ENCODE data around the gene ESYT3. TPM values are rescaled to one million over a fixed set of nuclear protein-coding genes. Genes with fewer than 3 reads are reported as not detected.
"Not testable (repeated sequence)": the region's sequence is repeated elsewhere in the genome, so short reads cannot be mapped to it uniquely, and the experiment has no call there.

ESYT3 gene
- total RNA-seq, 1 donor from 2014 or later = 0.20 TPM

DNA sequence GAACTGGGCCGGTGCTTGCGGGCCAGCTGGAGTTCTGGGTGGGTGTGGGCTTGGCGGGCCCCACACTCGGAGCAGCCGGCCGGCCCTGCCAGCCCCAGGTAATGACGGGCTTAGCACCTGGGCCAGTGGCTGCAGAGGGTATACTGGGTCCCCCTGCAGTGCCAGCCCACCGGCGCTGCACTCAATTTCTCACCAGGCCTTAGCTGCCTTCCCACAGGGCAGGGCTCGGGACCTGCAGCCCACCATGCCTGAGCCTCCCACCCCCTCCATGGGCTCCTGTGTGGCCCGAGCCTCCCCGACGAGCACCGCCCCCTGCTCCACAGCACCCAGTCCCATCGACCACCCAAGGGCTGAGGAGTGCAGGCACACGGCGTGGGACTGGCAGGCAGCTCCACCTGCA, 50.3 kb downstream of the ESYT3 start:
- ATAC-seq; DNase-seq (ENCODE audit: low spot score): not testable (repeated sequence)

DNA sequence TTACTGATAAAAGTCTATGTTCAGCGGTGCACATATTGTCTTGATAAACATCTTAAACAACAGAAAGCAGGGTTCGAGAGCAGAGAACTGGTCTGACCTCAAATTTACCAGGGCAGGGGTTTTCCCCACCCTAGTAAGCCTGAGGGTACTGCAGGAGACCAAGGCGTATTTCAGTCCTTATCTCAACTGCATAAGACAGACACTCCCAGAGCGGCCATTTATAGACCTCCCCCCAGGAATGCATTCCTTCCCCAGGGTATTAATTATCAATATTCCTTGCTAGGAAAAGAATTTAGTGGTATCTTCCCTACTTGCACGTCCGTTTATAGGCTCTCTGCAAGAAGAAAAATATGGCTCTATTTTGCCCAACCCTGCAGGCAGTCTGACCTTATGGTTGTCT, 52.2 kb downstream of the ESYT3 start:
- DNase-seq (ENCODE audit: low spot score); ATAC-seq: not testable (repeated sequence)

DNA sequence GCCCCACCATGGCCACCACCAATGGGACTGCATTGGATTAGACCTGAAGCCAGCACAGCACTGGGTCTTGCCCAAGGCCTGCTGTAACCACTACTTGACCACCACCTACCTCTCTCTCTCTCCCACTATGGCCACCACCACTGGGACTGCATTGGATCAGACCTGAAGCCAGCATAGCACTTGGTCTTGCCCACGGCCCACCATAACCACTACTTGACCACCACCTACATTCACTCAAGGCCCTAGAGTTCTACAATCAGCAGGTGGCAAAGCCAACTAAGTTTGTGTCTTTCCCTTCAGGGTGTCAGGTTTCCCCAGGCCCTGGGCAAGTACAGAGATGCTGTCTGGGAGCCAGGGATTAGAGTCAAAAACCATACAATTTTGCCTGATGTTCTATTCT, 57.6 kb downstream of the ESYT3 start:
- no peak for ATAC-seq
- no peak for DNase-seq (ENCODE audit: low spot score)

DNA sequence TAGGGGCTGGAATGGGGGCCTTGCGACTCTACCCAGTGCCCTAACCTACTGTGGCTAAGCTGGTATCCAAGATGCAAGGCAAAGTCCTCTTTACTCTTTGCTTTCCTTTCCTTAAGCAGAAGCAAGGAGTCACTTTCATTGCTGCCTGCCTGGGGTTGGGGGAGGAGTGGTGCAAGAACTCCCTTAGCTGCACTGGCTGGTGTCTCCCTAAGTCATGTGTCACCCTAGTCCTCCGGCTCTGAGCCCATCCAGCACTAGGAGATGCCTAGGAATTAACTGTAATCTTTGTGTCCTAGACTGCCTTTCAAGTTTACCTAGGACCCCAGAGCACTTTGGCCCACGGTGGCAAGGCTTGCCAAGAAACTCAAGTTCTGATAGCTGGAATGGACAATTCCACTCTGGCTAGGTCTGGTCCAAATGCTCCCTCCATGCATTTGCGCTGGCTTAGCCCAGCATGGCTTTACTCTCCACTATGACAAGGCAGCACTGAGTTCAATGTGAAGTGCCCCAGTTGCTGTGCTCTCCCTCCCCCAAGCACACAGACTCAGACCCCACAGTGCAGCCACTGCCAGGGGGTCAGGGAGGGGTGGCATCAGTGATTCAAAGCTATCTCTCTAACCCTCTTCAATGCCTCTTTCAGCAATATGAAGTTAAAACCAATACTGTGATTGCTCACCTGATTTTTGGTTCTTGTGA, 58.7 kb downstream of the ESYT3 start:
- DNase-seq (ENCODE audit: low spot score) (no peak), ATAC-seq (no peak)

DNA sequence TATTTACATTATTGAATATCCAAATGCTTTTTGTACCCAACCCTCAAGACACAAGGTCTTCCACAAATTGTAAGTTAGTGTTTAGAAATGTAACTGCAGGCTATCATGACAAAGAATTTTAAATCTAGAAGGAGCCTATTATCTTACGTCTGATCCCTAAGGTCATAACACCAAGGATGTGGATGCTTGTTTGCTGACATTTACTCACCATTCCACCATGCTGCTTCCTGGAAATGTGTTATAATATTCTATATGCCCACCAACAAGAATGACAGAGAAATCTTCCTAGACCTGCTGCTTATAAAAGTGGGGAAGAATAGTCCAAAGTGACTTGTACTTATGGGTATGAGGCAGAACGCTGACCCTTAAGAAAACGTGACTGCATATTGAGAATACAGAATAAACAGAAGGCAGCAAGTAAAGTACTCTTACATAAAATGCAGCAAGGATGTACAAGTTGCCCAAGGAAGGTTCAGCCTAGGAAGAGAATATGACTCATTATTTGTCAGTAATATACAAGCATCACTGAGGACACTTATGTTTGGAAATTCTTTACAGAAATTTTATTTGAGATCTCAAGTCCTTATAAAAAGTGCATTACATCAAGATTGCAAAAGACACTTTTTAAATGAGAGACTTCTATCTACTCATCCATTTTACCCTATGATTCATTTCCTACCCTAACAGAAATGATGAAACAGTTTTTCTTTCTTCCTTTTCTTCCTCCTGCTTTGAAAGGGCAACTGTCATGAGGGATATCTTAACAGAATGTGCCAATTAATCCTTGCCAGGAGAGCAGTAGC, 59.6 kb downstream of the ESYT3 start:
- ATAC-seq (no peak), DNase-seq (ENCODE audit: low spot score) (no peak)

DNA sequence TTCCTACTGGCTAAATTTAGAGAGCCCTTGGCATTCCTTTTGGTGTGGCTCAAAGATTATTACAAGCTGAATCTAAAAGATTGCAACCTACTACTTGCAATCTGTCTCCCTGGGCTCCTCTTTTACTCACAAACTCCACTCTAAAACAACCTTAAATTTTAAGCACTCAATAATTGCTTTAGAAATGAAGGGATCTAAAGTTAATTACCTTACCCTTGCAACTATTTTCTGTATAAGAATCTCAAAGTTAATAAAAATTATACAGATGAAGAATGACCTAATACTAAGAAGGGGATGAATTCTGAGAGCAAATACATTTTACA, 60.2 kb downstream of the ESYT3 start:
- DNase-seq (ENCODE audit: low spot score) (no peak), ATAC-seq (no peak)

DNA sequence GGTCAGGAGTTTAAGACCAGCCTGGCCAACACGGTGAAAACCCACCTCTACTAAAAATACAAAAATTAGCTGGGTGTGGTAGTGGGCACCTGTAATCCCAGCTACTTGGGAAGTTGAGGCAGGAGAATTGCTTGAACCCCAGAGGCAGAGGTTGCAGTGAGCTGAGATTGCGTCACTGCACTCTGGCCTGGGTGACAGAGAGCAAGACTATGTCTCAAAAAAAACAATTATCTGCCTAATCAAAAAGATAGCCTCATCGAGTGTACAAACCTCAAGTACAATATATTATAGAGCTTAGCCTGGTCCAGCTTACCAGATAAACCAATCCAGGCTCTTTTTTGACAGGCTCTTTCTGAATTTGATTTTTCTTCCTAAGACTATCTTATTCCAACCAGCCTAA, 61.2 kb downstream of the ESYT3 start:
- ATAC-seq = peak; percentile 61
- DNase-seq (ENCODE audit: low spot score) = not testable (repeated sequence)

DNA sequence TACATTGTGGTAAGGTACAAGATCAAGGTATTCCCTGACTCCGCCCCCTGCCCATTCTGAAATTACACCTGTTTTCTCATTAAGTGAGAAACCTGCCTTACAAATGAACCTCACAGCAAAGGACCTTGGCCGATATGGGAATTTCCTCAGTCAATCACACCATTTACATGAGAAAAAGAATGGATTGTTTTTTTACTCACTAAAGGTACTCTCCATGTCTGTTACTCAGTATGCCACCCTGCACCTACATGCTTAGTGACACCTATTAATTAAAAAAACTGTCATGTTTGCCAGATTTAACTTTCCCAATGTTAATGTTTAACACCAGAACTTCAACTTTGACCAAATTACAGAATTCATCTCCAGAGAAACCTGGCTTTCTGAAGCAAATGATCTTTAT, 62.0 kb downstream of the ESYT3 start:
- no peak for DNase-seq (ENCODE audit: low spot score)
- peak; percentile 37 for ATAC-seq

DNA sequence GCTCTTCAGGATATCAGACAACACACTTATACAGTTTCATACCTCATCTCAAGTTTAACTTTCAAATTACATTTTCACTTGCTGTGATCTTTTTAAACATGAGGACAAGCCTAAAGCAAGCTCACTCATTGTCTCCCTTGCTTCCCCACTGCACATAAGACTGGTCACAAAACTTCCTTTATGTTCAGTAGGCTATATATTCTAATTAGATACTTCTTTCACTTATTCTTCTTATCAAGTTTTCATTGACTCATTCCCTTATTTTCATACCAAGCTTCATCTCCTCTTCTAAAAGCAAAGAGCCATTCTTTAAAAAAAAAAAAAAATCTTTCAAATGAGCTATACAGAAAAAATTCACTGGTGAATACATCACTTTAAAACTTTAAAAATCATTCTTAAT, 62.6 kb downstream of the ESYT3 start:
- no peak for DNase-seq (ENCODE audit: low spot score)
- ATAC-seq = no peak

DNA sequence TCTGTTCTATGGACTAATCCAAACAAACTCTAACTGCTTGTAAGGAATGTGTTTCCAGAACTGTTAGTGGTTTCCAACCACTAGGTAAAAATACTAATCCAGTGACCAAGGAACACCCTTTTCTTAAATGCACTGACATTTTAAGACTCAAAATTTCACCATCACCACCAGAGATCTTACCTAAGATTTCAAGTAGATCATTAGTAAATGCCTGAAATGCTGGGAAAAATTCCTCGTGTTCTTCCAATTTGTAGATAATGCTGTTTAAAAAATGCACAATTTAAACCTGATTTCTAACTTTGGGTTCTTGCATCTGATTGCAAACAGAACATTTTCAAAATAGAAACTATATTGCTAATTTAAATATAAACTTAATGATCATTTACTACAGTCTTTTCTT, 63.4 kb downstream of the ESYT3 start:
- ATAC-seq (no peak), DNase-seq (ENCODE audit: low spot score) (no peak)

DNA sequence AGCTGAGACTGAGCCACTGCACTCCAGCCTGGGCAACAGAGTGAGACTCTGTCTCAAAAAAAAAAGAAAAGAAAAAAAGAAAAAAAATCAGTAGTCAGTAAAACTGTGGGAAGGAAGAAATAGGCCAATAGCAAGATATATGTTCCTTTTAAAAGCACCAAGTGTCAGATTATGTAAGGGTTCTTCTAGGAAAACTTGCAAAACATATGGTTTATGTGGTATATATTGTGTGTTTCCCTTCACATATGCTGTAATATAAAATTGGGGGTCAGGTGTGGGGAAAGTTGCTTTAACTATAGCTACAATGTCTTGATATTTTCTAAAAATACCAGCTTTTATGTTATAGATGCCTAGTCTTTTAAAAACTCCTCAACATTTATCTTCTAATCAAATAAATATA, 64.6 kb downstream of the ESYT3 start:
- DNase-seq (ENCODE audit: low spot score) = no peak
- no peak for ATAC-seq

DNA sequence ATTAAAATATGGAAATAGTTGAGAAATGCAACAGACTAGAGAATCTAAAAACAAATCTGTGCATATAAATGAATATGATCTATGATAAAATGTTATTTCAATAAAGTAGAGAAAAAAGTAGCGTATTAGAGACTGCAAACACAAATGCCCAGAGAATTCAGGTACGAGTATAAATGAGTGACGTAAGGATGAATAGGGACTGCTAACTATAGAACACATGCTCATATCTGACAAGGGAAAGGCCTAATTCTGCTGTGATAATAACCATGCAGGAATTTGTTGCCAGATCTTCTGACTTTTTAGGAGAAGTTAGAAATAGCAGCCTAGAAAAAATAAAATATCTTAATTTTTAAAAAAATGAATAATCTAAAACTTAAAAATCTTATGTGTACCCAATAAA, 73.1 kb downstream of the ESYT3 start:
- ATAC-seq = no peak
- no peak for DNase-seq (ENCODE audit: low spot score)

DNA sequence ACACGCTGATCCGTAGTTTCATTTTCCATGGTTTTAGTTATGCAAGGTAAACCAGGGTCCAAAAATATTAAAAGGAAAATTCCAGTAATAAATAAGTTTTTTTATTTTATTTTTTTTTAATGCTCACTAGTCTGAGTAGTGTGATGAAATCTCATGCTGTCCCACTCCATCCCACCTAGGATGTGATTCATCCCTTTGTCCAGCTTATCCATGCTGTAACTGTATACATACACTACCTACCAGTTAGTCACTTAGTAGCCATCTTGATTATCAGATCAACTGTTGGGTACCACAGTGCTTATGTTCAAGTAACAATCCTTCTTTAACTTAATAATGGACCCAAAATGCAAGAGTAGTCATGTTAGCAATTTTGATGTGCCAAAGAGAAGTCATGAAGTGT, 75.2 kb downstream of the ESYT3 start:
- no peak for DNase-seq (ENCODE audit: low spot score)
- ATAC-seq = no peak

DNA sequence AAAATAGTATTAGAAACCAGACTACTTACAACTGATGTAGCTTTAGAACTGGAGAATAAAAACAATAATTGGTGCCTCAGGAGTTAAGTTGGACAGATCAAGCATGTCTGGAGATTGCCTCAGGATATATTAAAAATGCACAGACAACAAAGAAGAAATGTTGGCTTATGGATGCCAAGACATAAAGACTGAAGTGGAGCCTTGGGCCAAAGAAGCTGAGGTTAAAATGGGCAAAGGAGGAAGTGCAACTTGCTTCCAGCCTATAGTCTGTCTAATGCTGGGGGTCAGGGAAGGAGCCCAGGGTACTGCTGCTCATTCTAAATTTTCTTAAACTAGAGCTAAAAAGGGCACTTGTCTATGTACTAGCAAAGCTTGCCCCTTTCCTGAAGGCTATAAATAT, 77.5 kb downstream of the ESYT3 start:
- ATAC-seq = no peak

DNA sequence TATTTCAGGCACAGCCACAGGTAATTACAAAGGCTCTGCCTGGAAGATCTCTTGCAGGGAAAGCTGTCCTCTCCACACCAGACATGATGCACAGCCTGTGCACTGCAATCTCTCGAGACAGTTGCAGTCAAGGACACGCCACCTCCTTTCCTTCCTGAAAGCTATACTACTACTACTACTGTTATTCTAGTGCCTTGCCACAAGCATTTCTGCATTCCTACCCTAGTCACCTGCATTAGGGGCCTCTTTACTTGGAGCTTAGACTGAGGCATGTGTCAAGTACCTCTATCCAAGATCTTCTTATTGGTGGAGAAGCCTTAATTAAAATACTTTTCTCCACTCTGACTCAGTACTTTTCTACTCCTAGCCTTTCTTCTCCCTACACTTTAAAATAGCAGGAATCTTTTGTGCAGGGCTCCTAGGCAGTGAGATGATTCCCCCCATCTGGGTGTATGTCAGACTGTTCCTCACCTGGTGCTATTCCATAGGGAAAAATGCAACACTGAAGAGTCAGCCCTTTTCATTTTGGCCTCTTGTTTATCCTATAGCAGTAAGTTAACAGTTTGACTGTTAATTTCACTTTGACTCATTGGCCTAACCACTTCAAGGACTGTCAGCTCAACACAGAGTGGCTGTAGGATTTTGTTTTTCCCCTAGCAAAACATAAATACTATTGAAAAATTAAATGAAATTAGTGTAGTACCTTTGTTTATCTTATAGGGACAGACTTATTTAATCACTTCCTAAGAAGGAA, 78.9 kb downstream of the ESYT3 start:
- ATAC-seq (no peak), DNase-seq (ENCODE audit: low spot score) (no peak)

More for the DNA sequence above, 77.5 kb downstream of the ESYT3 start:
- DNase-seq (ENCODE audit: low spot score) = no peak

DNA sequence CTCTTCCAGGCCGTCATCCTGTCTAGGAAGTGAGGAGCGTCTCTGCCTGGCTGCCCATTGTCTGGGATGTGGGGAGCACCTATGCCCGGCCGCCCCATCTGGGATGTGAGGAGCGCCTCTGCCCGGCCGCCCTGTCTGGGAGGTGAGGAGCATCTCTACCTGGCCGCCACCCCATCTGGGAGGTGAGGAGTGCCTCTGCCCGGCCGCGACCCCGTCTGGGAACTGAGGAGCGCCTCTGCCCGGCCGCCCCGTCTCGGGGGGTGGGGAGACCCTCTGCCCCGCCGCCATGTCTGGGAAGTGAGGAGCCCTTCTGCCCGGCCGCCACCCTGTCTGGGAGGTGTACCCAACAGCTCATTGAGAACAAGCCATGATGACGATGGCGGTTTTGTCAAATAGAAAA, 87.0 kb downstream of the ESYT3 start:
- ATAC-seq; DNase-seq (ENCODE audit: low spot score): not testable (repeated sequence)

Other genes starting within 250 kb of the ESYT3 start
- gene ARMC8, start 247.3 kb upstream of the ESYT3 start, total RNA-seq = 14.0 TPM
- not detected for gene NME9, start 104.8 kb upstream of the ESYT3 start, total RNA-seq
- 6.1 TPM for gene MRAS, start 86.0 kb upstream of the ESYT3 start, total RNA-seq
- 23.8 TPM for gene CEP70, start 159.6 kb downstream of the ESYT3 start, total RNA-seq
- gene FAIM, start 174.2 kb downstream of the ESYT3 start, total RNA-seq = 3.5 TPM